Memory B cell (primary cell): ENCODE measurements around the gene CACNA1I.

Experiments
- ATAC-seq: fragments of 150-1000 bp; cut with Tn5 transposase; 2 replicates; pipeline ENCODE4 v1.10.0; 2021; ENCODE audit warnings: low read depth, mild to moderate bottlenecking, moderate library complexity
- DNase-seq, 2 donors: peaks; one replicate each; pipeline ENCODE4 v3.0.0; 2022; ENCODE audit warnings: low spot score in 2 of 2
- H3K27ac Mint-ChIP-seq: one replicate; pipeline ENCODE4 v1.8.0; 2022; ENCODE audit warnings: mild to moderate bottlenecking, moderate library complexity, mixed read lengths
- H3K27me3 Mint-ChIP-seq: one replicate; pipeline ENCODE4 v1.8.0; 2022; ENCODE audit warnings: mixed read lengths
- H3K36me3 Mint-ChIP-seq: one replicate; pipeline ENCODE4 v1.8.0; 2022; ENCODE audit warnings: mild to moderate bottlenecking, mixed read lengths
- H3K4me1 Mint-ChIP-seq: one replicate; pipeline ENCODE4 v1.8.0; 2022; ENCODE audit warnings: mixed read lengths
- H3K4me3 Mint-ChIP-seq: one replicate; pipeline ENCODE4 v1.8.0; 2022; ENCODE audit warnings: mild to moderate bottlenecking, moderate library complexity, mixed read lengths
- H3K9me3 Mint-ChIP-seq: one replicate; pipeline ENCODE4 v1.8.0; 2022; ENCODE audit warnings: mixed read lengths

The CACNA1I gene

DNA sequence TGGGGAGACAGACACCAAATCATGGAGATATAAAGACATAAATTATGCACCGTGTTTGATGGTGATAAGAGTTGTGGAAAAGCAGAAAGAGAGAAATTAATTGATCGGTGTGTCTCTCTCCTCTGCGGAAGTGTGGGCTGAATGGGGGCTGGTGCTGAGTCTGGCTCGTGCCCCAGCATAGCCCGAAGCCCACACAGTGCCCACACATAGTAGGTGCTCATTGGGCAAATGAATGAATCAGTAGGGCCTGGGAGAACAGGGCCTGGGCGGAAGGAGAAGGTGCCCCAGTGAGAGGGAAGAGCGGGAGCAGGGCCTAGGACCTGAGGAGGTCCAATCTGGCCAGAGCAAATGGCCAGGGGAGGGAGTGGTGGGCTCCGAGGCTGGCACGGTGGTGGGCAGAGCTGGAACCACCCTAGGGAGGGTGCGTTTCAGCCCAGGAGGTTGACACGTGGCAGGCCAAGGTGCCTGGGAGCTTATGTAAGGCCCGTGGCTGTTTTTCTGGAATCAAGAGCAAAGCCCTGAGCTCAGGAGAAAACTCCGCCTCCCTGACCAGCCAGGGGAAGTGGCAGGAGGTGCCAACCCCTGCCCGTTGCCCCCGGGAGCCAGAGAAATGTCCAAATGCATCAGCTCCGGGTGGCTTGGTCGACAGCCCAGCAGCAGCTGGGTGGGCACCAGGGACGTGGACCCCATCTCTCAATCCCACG, 2.1 kb upstream of the CACNA1I start:
- ATAC-seq, result no peak
- Mint-ChIP-seq H3K9me3 (peaks cover 8% of the 10 kb centered on the region), H3K27me3 (peaks cover 14% of the 10 kb centered on the region), H3K36me3 (peaks cover 6% of the 10 kb centered on the region), H3K4me3 (peak overlapping the region; percentile 24), H3K27ac (no peak overlapping the region), H3K4me1 (peaks cover 17% of the 10 kb centered on the region)
- no peak for DNase-seq

DNA sequence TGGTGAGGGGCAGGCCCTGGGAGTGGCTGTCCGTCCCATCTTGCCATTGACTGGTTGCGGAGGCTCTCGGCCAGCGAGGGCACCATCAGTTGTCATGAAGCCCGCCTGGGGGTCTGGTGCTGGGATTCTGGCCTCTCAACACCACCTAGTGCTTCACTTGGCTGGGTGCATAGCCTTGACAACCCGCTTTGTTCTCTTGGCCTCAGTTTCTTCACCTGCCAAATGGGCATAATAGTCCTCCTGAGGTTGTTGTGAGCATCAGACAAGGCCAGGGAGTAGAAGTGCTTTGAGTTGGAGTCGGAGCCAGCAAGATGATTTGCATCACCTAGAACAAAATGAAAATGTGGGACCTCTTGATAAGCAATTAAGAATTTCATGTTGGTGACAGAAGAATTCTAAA, 1.5 kb upstream of the CACNA1I start:
- Mint-ChIP-seq H3K27ac (no peak overlapping the region), H3K27me3 (peaks cover 16% of the 10 kb centered on the region), H3K9me3 (peaks cover 8% of the 10 kb centered on the region), H3K36me3 (peaks cover 6% of the 10 kb centered on the region), H3K4me1 (peaks cover 17% of the 10 kb centered on the region), H3K4me3 (no peak overlapping the region)
- ATAC-seq (no peak), DNase-seq (no peak)

- Mint-ChIP-seq H3K9me3 (peaks cover 8% of the 10 kb centered on the region), H3K4me1 (peaks cover 17% of the 10 kb centered on the region), H3K27ac (no peak overlapping the region), H3K36me3 (peaks cover 6% of the 10 kb centered on the region), H3K27me3 (peaks cover 16% of the 10 kb centered on the region), H3K4me3 (no peak overlapping the region)
- DNase-seq, result no peak
- no peak for ATAC-seq
Observed at GRCh38 chr22:39570226-39570625, 327 bp upstream of the CACNA1I start.

DNA sequence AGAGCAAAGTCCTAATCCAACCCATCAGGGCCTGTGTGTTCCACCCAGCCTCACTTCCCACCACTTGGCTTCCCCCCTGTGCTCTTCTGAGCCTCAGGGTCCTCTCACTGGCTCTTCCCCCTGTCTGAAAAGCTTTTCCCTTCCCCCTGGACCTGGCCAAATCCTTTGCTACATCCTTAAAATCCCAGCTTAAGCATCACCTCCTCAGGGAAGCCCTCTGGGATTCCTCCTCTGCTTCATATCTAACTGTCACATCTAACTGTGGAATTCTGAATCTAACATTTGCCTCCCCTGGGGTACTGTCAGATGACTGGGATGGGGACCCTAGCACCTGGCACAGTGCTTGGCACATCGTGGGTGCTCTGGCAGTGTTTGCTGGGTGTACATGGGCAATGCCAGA, 985 bp downstream of the CACNA1I start:
- no peaks in the 10 kb centered on the region for H3K36me3 Mint-ChIP-seq
- peaks cover 9% of the 10 kb centered on the region for H3K27me3 Mint-ChIP-seq
- no peak for ATAC-seq
- no peaks in the 10 kb centered on the region for H3K9me3 Mint-ChIP-seq
- H3K4me1 Mint-ChIP-seq, result peaks cover 13% of the 10 kb centered on the region
- DNase-seq, result no peak
- H3K4me3 Mint-ChIP-seq, result no peak overlapping the region
- H3K27ac Mint-ChIP-seq, result no peak overlapping the region

DNA sequence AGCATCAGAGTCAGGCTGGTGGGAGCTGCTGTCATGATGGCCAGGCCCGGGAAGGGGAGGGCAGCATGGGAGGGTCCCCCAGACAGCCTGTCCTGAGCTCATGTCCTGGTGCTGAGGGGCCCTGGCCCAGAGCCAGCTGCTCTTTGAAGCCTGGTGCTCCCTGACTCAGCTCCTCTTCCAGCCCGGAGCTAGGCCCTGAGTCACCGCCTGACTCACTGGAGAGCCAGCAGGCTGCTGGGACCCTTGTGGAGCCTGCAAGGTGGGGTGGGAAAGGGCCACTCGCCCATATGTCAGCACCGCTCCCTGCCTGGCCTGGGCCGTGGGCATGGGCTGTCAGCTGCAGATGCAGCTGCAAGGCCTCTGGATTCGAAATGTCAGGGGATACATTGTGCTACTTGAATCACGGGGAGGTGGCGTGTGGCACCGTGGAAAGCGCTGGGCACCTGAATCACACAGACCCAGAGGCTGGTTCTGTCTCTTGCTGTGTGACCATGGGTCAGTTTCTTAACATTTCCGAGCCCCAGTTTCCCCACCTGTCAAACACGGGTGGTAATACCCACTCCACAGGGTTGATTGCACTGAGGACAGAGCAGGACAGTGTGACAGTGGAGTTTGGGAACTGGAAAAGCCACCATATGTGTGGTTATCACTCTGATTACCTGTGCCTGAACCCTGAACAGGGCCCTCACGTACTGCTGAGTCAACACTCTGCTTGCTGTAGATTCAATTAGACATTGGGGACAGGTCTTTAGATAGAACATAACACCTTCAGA, 4.4 kb downstream of the CACNA1I start:
- peaks cover 12% of the 10 kb centered on the region for H3K4me1 Mint-ChIP-seq
- ATAC-seq (no peak), DNase-seq (no peak)
- no peak overlapping the region for H3K4me3 Mint-ChIP-seq
- no peak overlapping the region for H3K27ac Mint-ChIP-seq
- peaks cover 18% of the 10 kb centered on the region for H3K27me3 Mint-ChIP-seq
- no peaks in the 10 kb centered on the region for H3K9me3 Mint-ChIP-seq
- no peaks in the 10 kb centered on the region for H3K36me3 Mint-ChIP-seq

- H3K4me1 Mint-ChIP-seq, result peaks cover 12% of the 10 kb centered on the region
- no peak for DNase-seq
- H3K36me3 Mint-ChIP-seq, result no peaks in the 10 kb centered on the region
- no peak for ATAC-seq
- H3K9me3 Mint-ChIP-seq, result no peaks in the 10 kb centered on the region
- no peak overlapping the region for H3K4me3 Mint-ChIP-seq
- peaks cover 18% of the 10 kb centered on the region for H3K27me3 Mint-ChIP-seq
- H3K27ac Mint-ChIP-seq, result no peak overlapping the region
Observed at GRCh38 chr22:39575552-39575825, 4.9 kb downstream of the CACNA1I start.

- DNase-seq (no peak), ATAC-seq (no peak)
- no peak overlapping the region for H3K27ac Mint-ChIP-seq
- H3K9me3 Mint-ChIP-seq, result no peaks in the 10 kb centered on the region
- peaks cover 12% of the 10 kb centered on the region for H3K4me1 Mint-ChIP-seq
- no peak overlapping the region for H3K4me3 Mint-ChIP-seq
- no peaks in the 10 kb centered on the region for H3K36me3 Mint-ChIP-seq
- peaks cover 21% of the 10 kb centered on the region for H3K27me3 Mint-ChIP-seq
Observed at GRCh38 chr22:39576027-39576426, 5.5 kb downstream of the CACNA1I start.

DNA sequence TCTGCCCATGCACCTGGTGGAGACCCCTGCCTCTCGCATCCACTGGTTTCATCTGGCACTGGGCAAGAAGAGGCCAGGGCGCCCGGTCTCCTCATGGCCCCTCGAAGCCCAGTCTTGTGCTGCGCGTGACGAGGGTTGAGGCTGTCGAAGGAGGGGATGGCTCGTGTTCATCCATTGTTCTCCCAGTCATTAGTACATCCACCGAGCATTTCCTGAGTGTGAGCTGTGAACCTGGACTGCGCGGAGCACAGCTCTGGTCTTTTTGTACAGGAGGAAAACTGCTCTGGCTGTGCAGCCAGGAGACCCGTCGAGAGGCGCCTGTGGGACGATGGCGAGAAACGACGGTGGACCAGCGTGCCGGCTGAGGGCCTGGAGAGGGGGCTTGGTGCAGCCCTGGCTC, 6.8 kb downstream of the CACNA1I start:
- H3K4me1 Mint-ChIP-seq, result peaks cover 12% of the 10 kb centered on the region
- no peak overlapping the region for H3K4me3 Mint-ChIP-seq
- DNase-seq, result no peak
- H3K27ac Mint-ChIP-seq, result no peak overlapping the region
- peaks cover 19% of the 10 kb centered on the region for H3K27me3 Mint-ChIP-seq
- ATAC-seq, result no peak
- H3K36me3 Mint-ChIP-seq, result no peaks in the 10 kb centered on the region
- H3K9me3 Mint-ChIP-seq, result no peaks in the 10 kb centered on the region

- Mint-ChIP-seq H3K9me3 (peaks cover 3% of the 10 kb centered on the region), H3K4me3 (no peak overlapping the region), H3K36me3 (no peaks in the 10 kb centered on the region), H3K27me3 (peaks cover 22% of the 10 kb centered on the region), H3K27ac (no peak overlapping the region), H3K4me1 (peaks cover 12% of the 10 kb centered on the region)
- DNase-seq, result no peak
- no peak for ATAC-seq
Observed at GRCh38 chr22:39577900-39578299, 7.3 kb downstream of the CACNA1I start.

DNA sequence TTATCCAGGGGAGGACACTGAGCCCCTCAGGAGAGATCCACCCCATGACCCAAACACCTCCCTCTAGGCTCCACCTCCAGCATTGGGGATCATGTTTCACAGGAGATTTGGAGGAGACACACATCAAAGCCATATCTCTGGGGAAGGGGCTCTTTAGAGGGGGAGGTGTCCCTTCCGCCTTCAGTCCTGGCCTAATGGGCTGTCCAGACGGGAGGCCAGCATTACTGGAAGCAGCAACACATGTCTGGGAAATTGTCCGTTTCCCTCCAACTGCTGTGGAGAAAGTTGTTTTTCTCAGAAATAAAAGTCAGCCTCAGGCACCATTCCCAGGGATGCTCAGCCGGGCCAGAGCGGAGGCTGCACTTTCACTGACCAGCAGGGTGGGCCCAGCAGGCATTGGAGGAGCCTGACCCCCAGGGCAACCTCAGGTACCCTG, 9.5 kb downstream of the CACNA1I start:
- Mint-ChIP-seq H3K27me3 (peaks cover 32% of the 10 kb centered on the region), H3K4me1 (peaks cover 12% of the 10 kb centered on the region), H3K9me3 (peaks cover 10% of the 10 kb centered on the region), H3K27ac (no peak overlapping the region), H3K4me3 (no peak overlapping the region), H3K36me3 (peaks cover 6% of the 10 kb centered on the region)
- no peak for ATAC-seq
- DNase-seq, result no peak

- Mint-ChIP-seq H3K4me3 (no peak overlapping the region), H3K27ac (no peak overlapping the region), H3K27me3 (peaks cover 32% of the 10 kb centered on the region), H3K4me1 (peaks cover 12% of the 10 kb centered on the region), H3K36me3 (peaks cover 6% of the 10 kb centered on the region), H3K9me3 (peaks cover 10% of the 10 kb centered on the region)
- ATAC-seq, result no peak
- no peak for DNase-seq
Observed at GRCh38 chr22:39580795-39581194, 10.2 kb downstream of the CACNA1I start.

GRCh38 chr22:39581303-39581702, 10.8 kb downstream of the CACNA1I start:
- Mint-ChIP-seq H3K27me3 (peaks cover 32% of the 10 kb centered on the region), H3K9me3 (peaks cover 10% of the 10 kb centered on the region), H3K27ac (no peak overlapping the region), H3K4me1 (peaks cover 12% of the 10 kb centered on the region), H3K36me3 (peaks cover 6% of the 10 kb centered on the region), H3K4me3 (no peak overlapping the region)
- no peak for DNase-seq
- no peak for ATAC-seq

DNA sequence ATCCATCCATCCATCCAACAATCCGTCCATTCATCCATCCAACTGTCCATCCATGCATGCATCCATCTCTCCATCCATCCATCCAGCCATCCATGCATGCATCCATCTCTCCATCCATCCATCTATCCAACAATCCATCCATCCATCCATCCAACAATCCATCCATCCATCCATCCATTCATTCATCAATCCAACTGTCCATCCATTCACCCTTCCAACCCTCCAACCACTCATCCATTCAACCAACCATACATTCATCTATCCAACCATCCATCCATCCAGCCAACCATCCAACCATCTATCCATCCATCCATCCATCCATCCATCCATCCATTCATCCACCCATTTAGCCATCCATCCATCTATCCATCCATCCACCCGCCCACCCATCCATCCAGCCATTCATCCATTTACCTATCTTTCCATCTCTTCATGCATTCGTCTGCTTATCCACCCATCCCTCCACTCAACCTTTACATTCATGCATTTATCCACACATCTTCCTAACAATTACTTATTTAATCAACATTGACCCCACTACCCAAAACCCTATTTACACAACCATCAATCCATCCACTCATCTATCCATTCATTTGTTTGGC, 12.6 kb downstream of the CACNA1I start:
- no peak overlapping the region for H3K4me3 Mint-ChIP-seq

GRCh38 chr22:39589875-39590274, 19.3 kb downstream of the CACNA1I start:
- Mint-ChIP-seq H3K9me3 (no peaks in the 10 kb centered on the region), H3K27ac (no peak overlapping the region), H3K4me1 (peaks cover 3% of the 10 kb centered on the region), H3K4me3 (no peak overlapping the region), H3K27me3 (peaks cover 11% of the 10 kb centered on the region), H3K36me3 (no peaks in the 10 kb centered on the region)
- no peak for DNase-seq
- ATAC-seq, result no peak

More for the DNA sequence above, 12.6 kb downstream of the CACNA1I start:
- Mint-ChIP-seq H3K9me3 (peaks cover 10% of the 10 kb centered on the region), H3K27ac (no peak overlapping the region), H3K4me1 (peaks cover 6% of the 10 kb centered on the region), H3K27me3 (peaks cover 32% of the 10 kb centered on the region), H3K36me3 (peaks cover 6% of the 10 kb centered on the region)
- ATAC-seq (no peak), DNase-seq (no peak)
